RWPE2 (cell line): ENCODE measurements around the gene TPM4.
"Not testable (repeated sequence)": the region's sequence is repeated elsewhere in the genome, so short reads cannot be mapped to it uniquely, and the experiment has no call there.

Source experiments
- ATAC-seq: fragments of 200-7000 bp; cut with Tn5 transposase; 3 replicates; pipeline ENCODE4 v1.9.1; 2021; ENCODE audit warnings: low read depth
- DNase-seq: peaks from one replicate; pipeline ENCODE4 v3.0.0-alpha.2; 2020; ENCODE audit warnings: low spot score
- H3K27ac ChIP-seq: fragments of 450-650 bp; 2 replicates; pipeline ENCODE4 v1.5.1; 2017; ENCODE audit warnings: mild to moderate bottlenecking; ENCODE audit not compliant: poor library complexity, severe bottlenecking
- H3K27me3 ChIP-seq: fragments of 250-450 bp; sonication (Bioruptor Pico); 2 replicates; pipeline ENCODE4 v1.5.1; 2021; ENCODE audit warnings: mild to moderate bottlenecking, moderate library complexity; ENCODE audit not compliant: insufficient read depth, poor library complexity, severe bottlenecking
- H3K36me3 ChIP-seq: fragments of 250-450 bp; sonication (Bioruptor Pico); 2 replicates; pipeline ENCODE4 v1.5.1; 2020; ENCODE audit warnings: low read depth, mild to moderate bottlenecking, moderate library complexity
- H3K4me1 ChIP-seq: fragments of 250-450 bp; sonication (Bioruptor Pico); 2 replicates; pipeline ENCODE4 v1.5.1; 2021; ENCODE audit warnings: mild to moderate bottlenecking, moderate library complexity; ENCODE audit not compliant: insufficient read depth, poor library complexity, severe bottlenecking
- H3K4me3 ChIP-seq: fragments of 250-450 bp; sonication (Bioruptor Pico); 2 replicates; pipeline ENCODE4 v1.5.1; 2021; ENCODE audit warnings: mild to moderate bottlenecking, moderate library complexity; ENCODE audit not compliant: severe bottlenecking
- H3K9me3 ChIP-seq: fragments of 250-450 bp; sonication (Bioruptor Pico); 2 replicates; pipeline ENCODE4 v1.5.1; 2021; ENCODE audit warnings: mild to moderate bottlenecking, moderate library complexity; ENCODE audit not compliant: severe bottlenecking
- CTCF ChIP-seq: fragments of 450-650 bp; IDR thresholded peaks from one replicate; pipeline ENCODE4 v1.5.1; 2017; ENCODE audit warnings: mild to moderate bottlenecking, moderate library complexity; ENCODE audit not compliant: poor library complexity, severe bottlenecking

Gene TPM4

GRCh38 chr19:16117594-16118033 lies 41.3 kb downstream of the TPM4 start:
- ATAC-seq: no peak
- no peaks in the 10 kb centered on the region for H3K27me3 ChIP-seq
- H3K9me3 ChIP-seq: no peaks in the 10 kb centered on the region
- no peak for DNase-seq
- no peaks in the 10 kb centered on the region for H3K4me1 ChIP-seq
- no peak for TF ChIP-seq CTCF
- H3K4me3 ChIP-seq: no peak overlapping the region
- H3K36me3 ChIP-seq: peaks cover 70% of the 10 kb centered on the region
- no peak overlapping the region for H3K27ac ChIP-seq

DNA sequence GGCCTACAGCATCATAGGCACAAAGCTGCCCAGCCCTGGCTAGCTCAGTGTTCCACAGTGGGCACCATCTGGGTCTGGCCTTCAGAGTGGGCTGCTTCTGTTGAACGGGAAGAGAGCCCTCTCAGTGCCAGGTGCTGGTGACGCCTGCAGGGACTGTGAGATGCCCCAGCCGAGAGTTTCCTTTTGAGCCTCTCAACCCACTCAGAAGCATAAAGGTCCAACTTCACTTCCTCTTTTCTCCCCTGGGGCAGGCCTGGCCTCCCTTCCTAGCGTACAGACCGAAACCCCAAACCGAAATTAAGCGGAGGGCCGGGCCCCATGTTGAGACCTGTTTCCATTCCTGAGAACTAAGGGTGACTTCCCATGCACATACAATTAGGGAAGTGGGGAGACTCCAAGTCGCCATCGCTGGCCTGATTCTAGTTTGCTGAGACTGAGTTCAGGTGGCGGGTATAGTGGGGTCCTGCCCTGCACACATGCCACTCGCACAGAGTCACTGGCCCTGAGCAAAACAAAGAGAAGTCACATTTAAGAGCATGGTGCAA lies 42.3 kb downstream of the TPM4 start:
- H3K27ac ChIP-seq: no peak overlapping the region
- peaks cover 70% of the 10 kb centered on the region for H3K36me3 ChIP-seq
- ATAC-seq (no peak), DNase-seq (no peak)
- TF ChIP-seq CTCF: no peak
- no peaks in the 10 kb centered on the region for H3K27me3 ChIP-seq
- H3K4me3 ChIP-seq: no peak overlapping the region
- H3K9me3 ChIP-seq: no peaks in the 10 kb centered on the region
- H3K4me1 ChIP-seq: no peaks in the 10 kb centered on the region

DNA sequence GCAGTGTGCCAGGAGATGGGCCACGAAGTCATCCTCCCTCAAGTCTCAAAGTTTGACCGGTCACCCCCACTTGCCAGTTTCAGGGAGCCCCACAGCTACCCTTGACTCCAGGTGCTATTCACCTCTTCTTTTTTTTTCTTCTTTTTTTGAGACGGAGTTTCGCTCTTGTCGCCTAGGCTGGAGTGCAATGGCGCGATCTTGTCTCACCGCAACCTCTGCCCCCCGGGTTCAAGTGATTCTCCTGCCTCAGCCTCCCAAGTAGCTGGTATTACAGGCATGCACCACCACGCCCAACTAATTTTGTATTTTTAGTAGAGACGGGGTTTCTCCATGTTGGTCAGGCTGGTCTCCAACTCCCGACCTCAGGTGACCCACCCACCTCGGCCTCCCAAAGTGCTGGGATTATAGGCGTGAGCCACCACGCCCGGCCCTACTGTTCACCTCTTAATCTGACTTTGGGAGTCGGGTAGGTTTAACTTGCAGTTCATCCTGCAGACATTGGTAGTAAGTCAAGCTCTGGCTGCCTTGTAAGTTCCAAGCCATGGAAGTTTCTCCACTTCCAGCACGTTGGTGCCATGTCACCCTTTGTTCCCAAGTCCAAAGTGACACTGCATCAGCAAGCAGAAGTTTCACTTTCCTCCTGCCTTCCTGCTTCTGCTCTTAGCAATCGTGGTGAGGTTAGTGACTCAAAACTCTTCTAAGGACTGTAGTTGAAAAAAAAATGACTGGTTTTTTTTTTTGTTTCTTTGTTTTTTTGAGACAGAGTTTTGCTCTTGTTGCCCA lies 43.0 kb downstream of the TPM4 start:
- peaks cover 69% of the 10 kb centered on the region for H3K36me3 ChIP-seq
- H3K27me3 ChIP-seq, ATAC-seq, H3K9me3 ChIP-seq, H3K4me1 ChIP-seq, H3K4me3 ChIP-seq, DNase-seq, H3K27ac ChIP-seq: not testable (repeated sequence)

GRCh38 chr19:16121141-16121540 lies 44.8 kb downstream of the TPM4 start:
- H3K9me3 ChIP-seq: no peaks in the 10 kb centered on the region
- DNase-seq: no peak
- H3K27ac ChIP-seq: no peak overlapping the region
- TF ChIP-seq CTCF: no peak
- no peak for ATAC-seq
- no peaks in the 10 kb centered on the region for H3K4me1 ChIP-seq
- H3K4me3 ChIP-seq: no peak overlapping the region
- H3K27me3 ChIP-seq: no peaks in the 10 kb centered on the region
- H3K36me3 ChIP-seq: peaks cover 69% of the 10 kb centered on the region

DNA sequence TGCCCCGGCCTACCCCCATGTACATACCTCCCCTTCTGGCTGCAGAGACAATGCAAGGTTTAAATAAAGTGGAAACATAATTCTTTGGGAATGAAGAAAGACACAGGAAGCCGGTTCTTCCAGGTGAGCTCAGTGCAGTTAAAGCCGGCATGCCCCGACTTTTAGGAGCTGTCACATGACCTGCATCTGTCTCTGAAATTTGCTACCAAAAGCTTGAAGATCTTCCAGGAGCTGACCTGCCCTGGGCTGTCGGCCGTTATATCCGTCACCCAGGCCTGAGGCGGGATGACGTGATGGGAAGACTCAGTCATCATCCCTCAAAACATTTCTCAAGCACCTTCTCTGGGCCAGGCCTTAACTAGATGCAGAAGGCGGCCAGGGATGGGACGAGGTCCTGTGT lies 45.7 kb downstream of the TPM4 start:
- ATAC-seq (no peak), DNase-seq (no peak)
- no peak for TF ChIP-seq CTCF
- no peak overlapping the region for H3K4me3 ChIP-seq
- H3K27ac ChIP-seq: no peak overlapping the region
- no peaks in the 10 kb centered on the region for H3K4me1 ChIP-seq
- H3K27me3 ChIP-seq: no peaks in the 10 kb centered on the region
- H3K9me3 ChIP-seq: no peaks in the 10 kb centered on the region
- H3K36me3 ChIP-seq: peaks cover 72% of the 10 kb centered on the region
